K562 (cell line): ENCODE measurements around the gene SERPIND1. TPM values are rescaled to one million over a fixed set of nuclear protein-coding genes. Genes with fewer than 3 reads are reported as not detected.

Source experiments
- ATAC-seq: fragments of 200-7000 bp; cut with Tn5 transposase; 3 replicates; pipeline ENCODE4 v1.9.1; 2020; ENCODE audit warnings: moderate library complexity
- BruUV-seq: library from RNA; stranded (reverse); fragments of 400-500 nt; replicated peaks from 2 replicates; lab custom pipeline; 2021; lab: Mats Ljungman, UMichigan
- CTCF ChIA-PET: fragments of 300-600 bp; formaldehyde crosslinking; extraction: SDS; loops from one replicate; lab custom pipeline; 2021; ENCODE audit warnings: low intra/inter-chr PET ratio; lab: Yijun Ruan, JAX
- POLR2A ChIA-PET: fragments of 300-600, 350-650 bp; sonication (Branson Sonifier 250); formaldehyde crosslinking; extraction: SDS; loops from one replicate; lab custom pipeline; 2021; ENCODE audit warnings: antibody characterized with exemption, inconsistent platforms; lab: Yijun Ruan, JAX
- DNase-seq, 4 experiments: peaks; one replicate each; pipeline versions ENCODE4 v3.0.0 to v3.0.0-alpha.2; 2011 to 2018; ENCODE audit warnings: low spot score in 3 of 4, mixed read lengths in 3 of 4; ENCODE audit errors: extremely low read depth in 1 of 4
- FAIRE-seq: peaks from 2 replicates; lab custom pipeline; 2011; peaks lifted over from hg19 to GRCh38; lab: Jason Lieb, UNC
- H2AFZ ChIP-seq: 2 replicates; pipeline ENCODE4 v1.6.0; 2011; ENCODE audit warnings: low read depth, low read length, control low read depth, inconsistent platforms
- H3K27ac ChIP-seq: fragments of 200-600 bp; 3 replicates; pipeline ENCODE4 v1.8.0; 2011; ENCODE audit warnings: low read depth, mild to moderate bottlenecking, control low read depth, inconsistent platforms, low read length, moderate library complexity, mixed read lengths; ENCODE audit errors: extremely low read depth
- H3K27me3 ChIP-seq, 2 experiments: fragments of 300-600 bp in 1 of 2; 2 replicates in 1 of 2; 3 replicates in 1 of 2; pipeline versions ENCODE4 v1.6.0 to v1.8.0; 2011; ENCODE audit warnings: inconsistent platforms in 2 of 2, low read length in 2 of 2, mild to moderate bottlenecking in 1 of 2, mixed read lengths in 1 of 2, moderate library complexity in 1 of 2; ENCODE audit not compliant: control insufficient read depth in 2 of 2, insufficient read depth in 2 of 2
- H3K36me3 ChIP-seq: fragments of 300-600 bp; 3 replicates; pipeline ENCODE4 v1.8.0; 2011; ENCODE audit warnings: mild to moderate bottlenecking, low read length, inconsistent platforms; ENCODE audit not compliant: control insufficient read depth, insufficient read depth
- H3K4me1 ChIP-seq, 2 experiments: fragments of 200-600 bp in 1 of 2; replicated peaks in 1 of 2; 2 replicates in 1 of 2; 3 replicates in 1 of 2; pipeline versions ENCODE4 v1.5.1 to v1.8.0; 2011; ENCODE audit warnings: inconsistent platforms in 2 of 2, low read length in 2 of 2, mild to moderate bottlenecking in 1 of 2, mixed read lengths in 1 of 2, moderate library complexity in 1 of 2; ENCODE audit not compliant: control insufficient read depth in 2 of 2, insufficient read depth in 2 of 2
- H3K4me2 ChIP-seq: 2 replicates; pipeline ENCODE4 v1.6.1; 2011; ENCODE audit warnings: low read length, control low read depth, inconsistent platforms, mixed read lengths; ENCODE audit not compliant: insufficient read depth
- H3K4me3 ChIP-seq: fragments of 200-600 bp; sonication (generic), shearing (Covaris generic); 2 replicates; pipeline ENCODE4 v1.5.1; 2016; ENCODE audit warnings: control low read depth, inconsistent platforms
- H3K79me2 ChIP-seq: fragments of 200-600 bp; 3 replicates; pipeline ENCODE4 v1.8.0; 2011; ENCODE audit warnings: low read length, inconsistent platforms; ENCODE audit not compliant: control insufficient read depth, insufficient read depth
- H3K9ac ChIP-seq, 2 experiments: 2 replicates each; pipeline versions ENCODE4 v1.6.0 to v1.6.1; 2011; ENCODE audit warnings: low read depth in 2 of 2, low read length in 2 of 2, control low read depth in 1 of 2, inconsistent platforms in 1 of 2, mild to moderate bottlenecking in 1 of 2, mixed read lengths in 1 of 2; ENCODE audit not compliant: insufficient read depth in 1 of 2
- H3K9me1 ChIP-seq: one replicate; pipeline ENCODE4 v1.6.0; 2011; ENCODE audit warnings: inconsistent platforms, mild to moderate bottlenecking, low read length, moderate library complexity; ENCODE audit not compliant: control insufficient read depth, insufficient read depth
- H3K9me3 ChIP-seq: replicated peaks from 2 replicates; pipeline ENCODE4 v1.5.1; 2011; ENCODE audit warnings: low read depth, low read length, inconsistent platforms; ENCODE audit not compliant: control insufficient read depth, insufficient read depth
- H4K20me1 ChIP-seq: replicated peaks from 2 replicates; pipeline ENCODE4 v1.6.1; 2011; ENCODE audit warnings: low read length, inconsistent platforms, mixed read lengths; ENCODE audit not compliant: control insufficient read depth, insufficient read depth
- ATF2 ChIP-seq: sonication (generic); formaldehyde crosslinking; IDR thresholded peaks from 2 replicates; pipeline ENCODE4 v1.8.1; 2022; ENCODE audit warnings: missing genetic modification reagents
- CBX1 ChIP-seq: sonication (generic); IDR thresholded peaks from 2 replicates; pipeline ENCODE4 v1.6.1; 2016; ENCODE audit warnings: antibody characterized with exemption, low read depth, mild to moderate bottlenecking
- ELK1 ChIP-seq: sonication (generic); formaldehyde crosslinking; IDR thresholded peaks from 2 replicates; pipeline ENCODE4 v1.8.1; 2022; ENCODE audit warnings: missing genetic modification reagents
- FOXP1 ChIP-seq: sonication (generic); formaldehyde crosslinking; IDR thresholded peaks from 2 replicates; pipeline ENCODE4 v1.8.0; 2022; ENCODE audit warnings: mild to moderate bottlenecking, missing genetic modification reagents
- GATAD2A ChIP-seq: fragments of 450-650 bp; IDR thresholded peaks from 2 replicates; pipeline ENCODE4 v1.6.1; 2017
- HNRNPK ChIP-seq: fragments of 200-400 bp; formaldehyde crosslinking; IDR thresholded peaks from one replicate; pipeline ENCODE4 v1.6.1; 2018; ENCODE audit warnings: mild to moderate bottlenecking, low read depth, low read length; ENCODE audit not compliant: poor library complexity, severe bottlenecking
- HSF4 ChIP-seq: fragments of 250-450 bp; sonication (Bioruptor Pico); IDR thresholded peaks from 2 replicates; pipeline ENCODE4 v2.1.2; 2022; ENCODE audit warnings: mild to moderate bottlenecking, moderate library complexity, borderline replicate concordance
- IFI16 ChIP-seq: fragments of 250-450 bp; sonication (Bioruptor Pico); IDR thresholded peaks from 2 replicates; pipeline ENCODE4 v2.1.2; 2022; ENCODE audit warnings: mild to moderate bottlenecking, inconsistent platforms
- IRF9 ChIP-seq: fragments of 450-650 bp; IDR thresholded peaks from 2 replicates; pipeline ENCODE4 v1.6.1; 2016; ENCODE audit warnings: missing biosample characterization, missing genetic modification characterization
- KDM2B ChIP-seq: fragments of 250-450 bp; sonication (Bioruptor Pico); IDR thresholded peaks from 2 replicates; pipeline ENCODE4 v1.8.0; 2021; ENCODE audit warnings: mild to moderate bottlenecking, moderate library complexity
- KHSRP ChIP-seq: fragments of 450-650 bp; IDR thresholded peaks from 2 replicates; pipeline ENCODE4 v1.6.1; 2017
- MED1 ChIP-seq: sonication (generic); formaldehyde crosslinking; IDR thresholded peaks from 2 replicates; pipeline ENCODE4 v1.8.1; 2023; ENCODE audit warnings: missing genetic modification reagents, borderline replicate concordance
- MYBL2 ChIP-seq, 2 experiments: fragments of 450-650 bp in 1 of 2; sonication (generic) in 1 of 2; formaldehyde crosslinking in 1 of 2; IDR thresholded peaks; 2 replicates each; pipeline versions ENCODE4 v1.6.1 to v1.8.1; 2017 to 2022; ENCODE audit warnings: borderline replicate concordance in 1 of 2, inconsistent platforms in 1 of 2, low read depth in 1 of 2, mild to moderate bottlenecking in 1 of 2, missing genetic modification reagents in 1 of 2, moderate library complexity in 1 of 2
- NUFIP1 ChIP-seq: fragments of 450-650 bp; IDR thresholded peaks from 2 replicates; pipeline ENCODE4 v1.6.1; 2018; ENCODE audit not compliant: partially characterized antibody
- ZC3H4 ChIP-seq: sonication (generic); formaldehyde crosslinking; IDR thresholded peaks from 2 replicates; pipeline ENCODE4 v1.9.0; 2021; ENCODE audit warnings: missing genetic modification reagents, borderline replicate concordance
- ZNF639 ChIP-seq, 2 experiments: fragments of 200-800 bp in 1 of 2; sonication (Bioruptor generic) in 1 of 2; sonication (generic) in 1 of 2; formaldehyde crosslinking in 1 of 2; IDR thresholded peaks in 1 of 2; conservative IDR thresholded peaks in 1 of 2; 2 replicates each; pipeline versions ENCODE4 v1.5.0 to v1.6.1; 2016 to 2020; ENCODE audit warnings: missing compliant biosample characterization in 1 of 2, missing genetic modification characterization in 1 of 2, missing genetic modification reagents in 1 of 2
- ZNF780A ChIP-seq: fragments of 250-450 bp; sonication (Bioruptor Pico); IDR thresholded peaks from 2 replicates; pipeline ENCODE4 v1.5.0; 2021; ENCODE audit warnings: mild to moderate bottlenecking
- WGBS: fragments of 100-300 bp; shearing (Covaris generic); methylation state at CpG from one replicate; pipeline ENCODE4 v1.1.6; 2016; ENCODE audit warnings: low coverage, mixed read lengths; ENCODE audit not compliant: insufficient coverage; ENCODE audit errors: missing lambda C conversion rate; 5-methylcytosine and 5-hydroxymethylcytosine counted together
- in situ Hi-C: fragments of 300-500 bp; cut with MboI; formaldehyde crosslinking; loops from 4 replicates; pipeline ENCODE4 v1.15.0; 2018; ENCODE audit warnings: inconsistent platforms, mixed read lengths
- intact Hi-C: fragments of 100-400 bp; cut with micrococcal nuclease; formaldehyde crosslinking; loops from 2 replicates; pipeline ENCODE4 v1.14.2; 2022
- polyA plus RNA-seq, 8 experiments: library from polyadenylated mRNA; depleted of rRNA in 4 of 8; stranded (reverse) in 5 of 8; unstranded in 3 of 8; fragments of >200 nt; fragmentation: Nextera tagmentation in 2 of 8; fragmentation: Illumina TruSeq in 1 of 8; extraction: Ambion mirVana in 2 of 8; extraction: Trizol in 1 of 8; gene quantifications; 2 replicates each; pipeline versions ENCODE4 v1.2.1 to v1.2.3, GENCODE V29; 2011 to 2014; ENCODE audit warnings: inconsistent platforms in 1 of 8, missing spikeins in 1 of 8
- total RNA-seq, 7 experiments: library from RNA; depleted of rRNA in 6 of 7; stranded (reverse); fragments of >200 nt in 6 of 7; fragmentation: Illumina TruSeq in 2 of 7; extraction: Trizol in 2 of 7; gene quantifications; 2 replicates each; pipeline versions ENCODE4 v1.2.1 to v1.2.3, GENCODE V29; 2011 to 2021; ENCODE audit warnings: low replicate concordance in 1 of 7

SERPIND1 gene
- total and polyA plus RNA-seq, 9 of the 15 experiments (the other 6 are each of a cell fraction or from before 2014, with no cell fraction given) = 0.04 to 0.11 (median 0.09) TPM; not detected in 6

- ATAC-seq = 0 out of 3 replicates have a peak, but pooled peaks have one; percentile 3
- TF ChIP-seq ATF2 (peak; percentile 75; the same call in 1 of the 2 replicates), MED1 (no peak), ZNF780A (CRISPR knock-in tag) (no peak), KDM2B (CRISPR knock-in tag) (no peak), GATAD2A (no peak), FOXP1 (no peak), NUFIP1 (no peak), IRF9 (tag) (no peak), HNRNPK (no peak), IFI16 (no peak), ELK1 (peak; percentile 82; the same call in 1 of the 2 replicates), CBX1 (no peak), MYBL2 (IDR thresholded peaks at IDR 0.05; ENCODE audit: low read depth) (no peak), MYBL2 (CRISPR knock-in tag; IDR thresholded peaks at IDR 0.05; ENCODE audit: borderline replicate concordance) (no peak), ZC3H4 (peak; percentile 39; the same call in 1 of the 2 replicates), HSF4 (no peak), KHSRP (no peak), ZNF639 (CRISPR knock-in tag; conservative IDR thresholded peaks at IDR 0.05 in 1 of 2, IDR thresholded peaks at IDR 0.05 in 1 of 2) (no peak)
Measured at GRCh38 chr22:20752104-20752741, 21.7 kb upstream of the SERPIND1 start.

More at GRCh38 chr22:20752104-20752741, 21.7 kb upstream of the SERPIND1 start:
- no peaks in the 10 kb centered on the region for H3K9me1 ChIP-seq
- in situ Hi-C loops = no loop called here
- H3K4me2 ChIP-seq = no peak overlapping the region
- no peak overlapping the region for H2AFZ ChIP-seq
- H3K9ac ChIP-seq = peak overlapping the region in 1 of 2 experiments; percentile 29; a peak in 2 of 4 replicates
- BruUV-seq = no TSS peak
- peaks cover 58% of the 10 kb centered on the region; the same call in 2 of the 3 replicates for H3K36me3 ChIP-seq
- H3K27me3 ChIP-seq = no peaks in the 10 kb centered on the region
- no peak overlapping the region for H3K4me3 ChIP-seq
- POLR2A ChIA-PET = interaction anchor here (0.6 to 2.4 kb wide), 10 partner anchors 9 to 918 kb away, joined by 3 to 11 read pairs (median 4); no protein-coding TSS in a partner anchor
- 89% methylated on average over 7 of the region's 7 CpGs for WGBS
- CTCF ChIA-PET = no interaction called here
- no peaks in the 10 kb centered on the region for H3K9me3 ChIP-seq
- H3K4me1 ChIP-seq = peaks cover 4 to 14% of the 10 kb centered on the region in 2 experiments; a peak in 3 of 5 replicates
- H3K27ac ChIP-seq = no peak overlapping the region
- intact Hi-C loops = no loop called here
- DNase-seq (no peak), FAIRE-seq (no peak)
- H3K79me2 ChIP-seq = no peaks in the 10 kb centered on the region
- H4K20me1 ChIP-seq = peaks cover 17% of the 10 kb centered on the region
